Neural progenitor cell (in vitro differentiated cells): Measurements from ENCODE around the gene ABCA7. TPM values are rescaled to one million over a fixed set of nuclear protein-coding genes. Genes with fewer than 3 reads are reported as not detected.

Experiments
- DNase-seq: peaks from one replicate; pipeline ENCODE4 v3.0.0-alpha.2; 2016; ENCODE audit warnings: low spot score
- H2AFZ ChIP-seq: fragments of 200-600 bp; sonication (generic); replicated peaks from 2 replicates; pipeline ENCODE4 v1.6.1; 2016; ENCODE audit warnings: antibody characterized with exemption
- H3F3A ChIP-seq: fragments of 200-600 bp; sonication (generic); 2 replicates; pipeline ENCODE4 v1.6.1; 2016; ENCODE audit warnings: antibody characterized with exemption, low read depth
- H3K27ac ChIP-seq: fragments of 200-600 bp; sonication (generic); 2 replicates; pipeline ENCODE4 v1.5.1; 2016; ENCODE audit warnings: mild to moderate bottlenecking
- H3K27me3 ChIP-seq: fragments of 200-600 bp; sonication (generic); 2 replicates; pipeline ENCODE4 v1.6.1; 2016; ENCODE audit warnings: mild to moderate bottlenecking, moderate library complexity
- H3K36me3 ChIP-seq: fragments of 200-600 bp; sonication (generic); 2 replicates; pipeline ENCODE4 v1.5.1; 2016
- H3K4me1 ChIP-seq: fragments of 200-600 bp; sonication (generic); 2 replicates; pipeline ENCODE4 v1.6.1; 2016; ENCODE audit warnings: mixed run types
- H3K4me2 ChIP-seq: fragments of 200-600 bp; sonication (generic); 2 replicates; pipeline ENCODE4 v1.6.1; 2016
- H3K4me3 ChIP-seq: fragments of 200-600 bp; sonication (generic); 2 replicates; pipeline ENCODE4 v1.5.1; 2016
- H3K79me2 ChIP-seq: fragments of 200-600 bp; sonication (generic); 2 replicates; pipeline ENCODE4 v1.6.1; 2016; ENCODE audit warnings: low read depth
- H3K9ac ChIP-seq: fragments of 200-600 bp; sonication (generic); 2 replicates; pipeline ENCODE4 v1.6.1; 2016
- H3K9me3 ChIP-seq: fragments of 200-600 bp; sonication (generic); 2 replicates; pipeline ENCODE4 v1.5.1; 2016; ENCODE audit warnings: low read depth
- H4K20me1 ChIP-seq: fragments of 200-600 bp; sonication (generic); 2 replicates; pipeline ENCODE4 v1.6.1; 2016; ENCODE audit warnings: low read depth
- H3K27ac Mint-ChIP-seq: 3 replicates; pipeline ENCODE4 v1.8.0; 2021; ENCODE audit warnings: mixed read lengths
- H3K27me3 Mint-ChIP-seq: 2 replicates; pipeline ENCODE4 v1.8.0; 2022; ENCODE audit warnings: low read depth, mild to moderate bottlenecking, inconsistent platforms, moderate library complexity, mixed read lengths; ENCODE audit not compliant: insufficient read depth
- H3K36me3 Mint-ChIP-seq: 3 replicates; pipeline ENCODE4 v1.8.0; 2021; ENCODE audit warnings: mixed read lengths
- H3K4me1 Mint-ChIP-seq: 3 replicates; pipeline ENCODE4 v1.8.0; 2021; ENCODE audit warnings: mixed read lengths
- H3K4me3 Mint-ChIP-seq: 3 replicates; pipeline ENCODE4 v1.8.0; 2021; ENCODE audit warnings: mild to moderate bottlenecking, moderate library complexity, mixed read lengths
- H3K9me3 Mint-ChIP-seq: 3 replicates; pipeline ENCODE4 v1.8.0; 2020; ENCODE audit warnings: mixed read lengths
- CTCF ChIP-seq: fragments of 200-600 bp; sonication (generic); IDR thresholded peaks from 2 replicates; pipeline ENCODE4 v1.5.1; 2017; ENCODE audit warnings: antibody characterized with exemption, mild to moderate bottlenecking
- EZH2 ChIP-seq: fragments of 200-600 bp; sonication (generic); IDR thresholded peaks from 2 replicates; pipeline ENCODE4 v1.6.1; 2017; ENCODE audit warnings: antibody characterized with exemption, mild to moderate bottlenecking, moderate library complexity
- EZH2phosphoT487 ChIP-seq: fragments of 200-600 bp; sonication (generic); IDR thresholded peaks from 2 replicates; pipeline ENCODE4 v1.6.1; 2017; ENCODE audit warnings: antibody characterized with exemption
- total RNA-seq: library from RNA; depleted of rRNA; stranded (reverse); fragments of >200 nt; gene quantifications from 2 replicates; pipeline ENCODE4 v1.2.3, GENCODE V29; 2015; ENCODE audit warnings: low replicate concordance

ABCA7 gene
- total RNA-seq, 1 donor from 2014 or later = 1.4 TPM

DNA sequence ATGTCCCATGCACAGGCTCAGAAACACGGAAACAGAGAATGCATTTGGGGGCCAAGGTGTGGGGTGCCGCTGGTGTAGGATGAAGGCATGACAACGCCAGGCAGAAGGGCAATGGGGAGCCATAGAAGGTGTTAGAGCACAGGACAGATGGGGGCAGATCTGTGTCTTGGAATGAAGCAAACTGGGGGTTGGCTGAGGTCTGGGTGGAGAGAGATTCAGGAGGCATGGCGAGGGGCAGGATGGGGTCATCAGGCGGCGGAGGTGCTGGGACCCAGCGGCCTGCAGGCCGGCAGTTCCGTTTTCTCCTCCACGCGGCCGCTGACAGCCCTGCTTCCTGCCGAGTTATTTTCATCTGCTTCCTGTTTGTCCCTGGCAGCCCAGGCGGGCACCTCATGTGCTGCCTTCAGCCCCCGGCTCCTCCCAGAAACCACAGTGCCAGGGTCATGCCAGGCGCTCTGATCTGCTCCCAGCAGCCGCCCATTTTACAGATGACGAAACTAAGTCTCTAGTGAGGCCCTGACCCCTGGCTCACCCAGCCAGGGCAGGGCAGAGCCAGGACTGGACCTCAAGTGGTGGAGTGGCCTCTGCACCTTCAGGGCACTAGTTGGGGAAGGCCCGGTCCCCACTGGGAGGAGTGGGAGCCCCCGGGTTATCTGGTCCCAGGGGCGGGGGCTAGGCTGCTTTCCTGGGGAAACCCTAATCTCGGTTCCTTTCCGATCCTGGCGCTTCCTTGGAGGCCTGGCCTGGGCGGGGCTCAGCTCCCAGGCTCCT is 29.3 kb downstream of the ABCA7 start:
- Mint-ChIP-seq H3K27me3 (peaks cover 41% of the 10 kb centered on the region), H3K4me3 (peak overlapping the region; percentile 46), H3K9me3 (peaks cover 3% of the 10 kb centered on the region), H3K4me1 (peaks cover 13% of the 10 kb centered on the region), H3K27ac (peak overlapping the region; percentile 69), H3K36me3 (no peaks in the 10 kb centered on the region)
- DNase-seq = no peak
- Histone ChIP-seq H3K9me3 (no peaks in the 10 kb centered on the region), H3K4me2 (no peak overlapping the region), H3K4me3 (no peak overlapping the region), H4K20me1 (peaks cover 34% of the 10 kb centered on the region), H3K9ac (no peak overlapping the region), H3K4me1 (peaks cover 12% of the 10 kb centered on the region), H3K27me3 (peaks cover 84% of the 10 kb centered on the region), H2AFZ (no peak overlapping the region), H3K79me2 (no peaks in the 10 kb centered on the region), H3K36me3 (no peaks in the 10 kb centered on the region), H3F3A (peaks cover 46% of the 10 kb centered on the region), H3K27ac (no peak overlapping the region)
- TF ChIP-seq CTCF (no peak), EZH2 (no peak), EZH2phosphoT487 (no peak)

GRCh38 chr19:1070576-1070930 is 30.6 kb downstream of the ABCA7 start:
- TF ChIP-seq EZH2 (no peak), CTCF (peak; percentile 43)
- Mint-ChIP-seq H3K27me3 (peaks cover 32% of the 10 kb centered on the region), H3K36me3 (no peaks in the 10 kb centered on the region), H3K27ac (no peak overlapping the region), H3K4me1 (peaks cover 9% of the 10 kb centered on the region), H3K4me3 (peak overlapping the region; percentile 48), H3K9me3 (peaks cover 3% of the 10 kb centered on the region)
- no peaks in the 10 kb centered on the region for H3K79me2 ChIP-seq
- peak overlapping the region; percentile 83 for H3K4me2 ChIP-seq
- peaks cover 12% of the 10 kb centered on the region for H3K4me1 ChIP-seq
- no peak overlapping the region for H3K27ac ChIP-seq
- no peaks in the 10 kb centered on the region for H3K9me3 ChIP-seq
- peaks cover 34% of the 10 kb centered on the region for H4K20me1 ChIP-seq
- H2AFZ ChIP-seq = no peak overlapping the region
- peaks cover 70% of the 10 kb centered on the region for H3K27me3 ChIP-seq
- peak overlapping the region; percentile 45 for H3K4me3 ChIP-seq
- no peaks in the 10 kb centered on the region for H3K36me3 ChIP-seq
- DNase-seq = peak; percentile 70
- H3K9ac ChIP-seq = no peak overlapping the region
- H3F3A ChIP-seq = peaks cover 44% of the 10 kb centered on the region

DNA sequence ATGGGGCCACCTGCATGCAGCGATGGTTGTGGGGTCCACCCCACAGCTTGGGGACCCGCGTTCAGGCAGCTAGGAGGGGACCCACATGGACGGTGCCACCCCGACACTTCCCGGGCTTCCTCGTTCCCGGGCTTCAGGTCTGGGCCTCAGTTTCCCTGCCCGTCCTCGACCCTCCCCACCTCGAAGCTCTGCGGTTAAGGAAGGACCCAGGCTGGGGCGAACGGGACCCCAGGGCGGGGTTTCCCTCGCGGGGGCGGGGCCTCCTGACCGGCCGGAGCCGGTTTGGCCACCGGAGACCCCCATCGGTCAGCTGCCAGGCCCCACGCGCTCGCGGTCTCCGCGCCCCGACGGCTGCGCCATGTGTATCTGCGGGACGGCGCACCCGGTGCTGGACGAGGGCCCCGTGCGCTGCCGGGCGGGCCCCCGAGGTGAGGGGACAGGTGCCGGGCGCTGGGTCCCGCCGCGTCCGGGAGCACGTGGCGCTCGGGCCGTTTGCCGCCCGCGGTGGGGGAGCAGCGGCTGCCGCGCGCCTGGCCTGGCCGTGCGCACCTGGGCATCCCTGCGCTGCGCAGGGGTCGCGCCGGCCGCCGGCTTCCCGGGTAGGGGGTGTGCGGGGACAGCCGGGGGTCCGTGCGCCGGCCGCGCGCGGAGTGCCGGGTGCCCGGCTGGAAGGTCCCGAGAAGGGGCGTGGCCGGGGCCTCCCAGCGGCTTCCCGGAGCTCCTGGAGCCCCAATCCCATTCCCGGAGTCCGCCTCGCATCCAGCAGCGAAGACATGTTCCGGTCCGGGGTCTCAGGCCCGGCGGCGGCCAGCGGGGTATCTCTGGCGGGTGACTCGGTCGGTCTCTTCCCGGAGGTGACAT is 31.3 kb downstream of the ABCA7 start:
- DNase-seq = peak; percentile 74
- Histone ChIP-seq H3K79me2 (no peaks in the 10 kb centered on the region), H3K9me3 (no peaks in the 10 kb centered on the region), H3K27ac (no peak overlapping the region), H3K4me2 (peak overlapping the region; percentile 83), H3K36me3 (no peaks in the 10 kb centered on the region), H3K9ac (no peak overlapping the region), H2AFZ (no peak overlapping the region), H3K27me3 (peaks cover 64% of the 10 kb centered on the region), H4K20me1 (peaks cover 30% of the 10 kb centered on the region), H3K4me1 (peaks cover 12% of the 10 kb centered on the region), H3K4me3 (peak overlapping the region; percentile 45), H3F3A (peaks cover 38% of the 10 kb centered on the region)
- H3K9me3 Mint-ChIP-seq = peaks cover 3% of the 10 kb centered on the region
- H3K4me3 Mint-ChIP-seq = peak overlapping the region; percentile 81
- no peak overlapping the region for H3K27ac Mint-ChIP-seq
- peaks cover 9% of the 10 kb centered on the region for H3K4me1 Mint-ChIP-seq
- TF ChIP-seq CTCF (no peak), EZH2phosphoT487 (peak; percentile 46)
- no peaks in the 10 kb centered on the region for H3K36me3 Mint-ChIP-seq
- peaks cover 32% of the 10 kb centered on the region for H3K27me3 Mint-ChIP-seq
